Right lobe of liver (tissue), 4 donors: ENCODE measurements around the gene RNF141.

Experiments
- POLR2A ChIP-seq: fragments of 450-650 bp; IDR thresholded peaks from one replicate; pipeline ENCODE4 v1.6.1; 2017; ENCODE audit warnings: antibody characterized with exemption, mild to moderate bottlenecking
- TF ChIP-seq, protein P1 (sequence below), 4 donors: fragments of 200-600 bp in 3 of 4; fragments of 450-650 bp in 1 of 4; IDR thresholded peaks; one replicate each; pipeline versions ENCODE4 v1.5.1 to v1.8.0; 2016 to 2022; ENCODE audit warnings: antibody characterized with exemption in 4 of 4, mild to moderate bottlenecking in 2 of 4
- donor health status: DM: no; HTN: no; CAD: no.
- donor health status: DM: no; HTN: no; CAD: no.
- donor health status: DM: no; HTN: yes; CAD: no.

DNA sequence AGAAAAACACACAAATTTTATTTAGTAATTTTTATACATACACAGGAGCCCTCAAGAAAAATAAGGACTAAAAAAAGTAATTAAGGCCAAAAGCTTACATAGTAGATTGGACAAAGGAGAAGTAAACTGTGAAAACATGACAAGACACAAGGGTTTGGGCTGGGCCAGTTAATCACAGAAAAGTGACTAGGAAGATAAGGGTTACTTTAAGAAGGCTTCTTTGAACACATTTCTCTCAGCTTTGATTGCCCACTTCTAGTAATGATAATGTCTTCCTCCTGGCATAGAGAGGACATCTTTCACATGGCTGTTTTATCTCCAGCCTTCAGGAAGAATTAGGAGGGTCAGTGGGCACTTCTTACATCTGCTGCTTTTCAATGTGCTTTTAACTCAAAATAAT is 3.4 kb downstream of the RNF141 start:
- TF ChIP-seq, protein P1, sequence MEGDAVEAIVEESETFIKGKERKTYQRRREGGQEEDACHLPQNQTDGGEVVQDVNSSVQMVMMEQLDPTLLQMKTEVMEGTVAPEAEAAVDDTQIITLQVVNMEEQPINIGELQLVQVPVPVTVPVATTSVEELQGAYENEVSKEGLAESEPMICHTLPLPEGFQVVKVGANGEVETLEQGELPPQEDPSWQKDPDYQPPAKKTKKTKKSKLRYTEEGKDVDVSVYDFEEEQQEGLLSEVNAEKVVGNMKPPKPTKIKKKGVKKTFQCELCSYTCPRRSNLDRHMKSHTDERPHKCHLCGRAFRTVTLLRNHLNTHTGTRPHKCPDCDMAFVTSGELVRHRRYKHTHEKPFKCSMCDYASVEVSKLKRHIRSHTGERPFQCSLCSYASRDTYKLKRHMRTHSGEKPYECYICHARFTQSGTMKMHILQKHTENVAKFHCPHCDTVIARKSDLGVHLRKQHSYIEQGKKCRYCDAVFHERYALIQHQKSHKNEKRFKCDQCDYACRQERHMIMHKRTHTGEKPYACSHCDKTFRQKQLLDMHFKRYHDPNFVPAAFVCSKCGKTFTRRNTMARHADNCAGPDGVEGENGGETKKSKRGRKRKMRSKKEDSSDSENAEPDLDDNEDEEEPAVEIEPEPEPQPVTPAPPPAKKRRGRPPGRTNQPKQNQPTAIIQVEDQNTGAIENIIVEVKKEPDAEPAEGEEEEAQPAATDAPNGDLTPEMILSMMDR (IDR thresholded peaks at IDR 0.05) = no peak
- no peak for TF ChIP-seq POLR2A
